Caco-2 (cell line): ENCODE data around the gene GTF3C4. TPM values are rescaled to one million over a fixed set of nuclear protein-coding genes. Genes with fewer than 3 reads are reported as not detected.

Source experiments
- BruUV-seq: library from RNA; stranded (reverse); fragments of 400-500 nt; replicated peaks from 2 replicates; lab custom pipeline; 2021; lab: Mats Ljungman, UMichigan
- CTCF ChIA-PET: fragments of 300-600 bp; sonication (Branson Sonifier 250); formaldehyde crosslinking; loops from one replicate; lab custom pipeline; 2022; ENCODE audit warnings: antibody characterized with exemption; lab: Charles Lee
- POLR2A ChIA-PET: fragments of 300-600 bp; sonication (Branson Sonifier 250); formaldehyde crosslinking; loops from one replicate; lab custom pipeline; 2022; ENCODE audit warnings: antibody characterized with exemption; lab: Charles Lee
- DNase-seq, 2 experiments: peaks; one replicate each; pipeline versions ENCODE4 v3.0.0 to v3.0.0-alpha.2; 2020 to 2022
- H3K27me3 ChIP-seq: replicated peaks from 2 replicates; pipeline ENCODE4 v1.6.0; 2011; ENCODE audit warnings: low read length; ENCODE audit not compliant: control insufficient read depth, insufficient read depth
- H3K36me3 ChIP-seq: 2 replicates; pipeline ENCODE4 v1.5.1; 2011; ENCODE audit warnings: low read length; ENCODE audit not compliant: control insufficient read depth, insufficient read depth
- H3K4me1 ChIP-seq: fragments of 250-450 bp; sonication (Bioruptor Pico); 2 replicates; pipeline ENCODE4 v1.5.1; 2020; ENCODE audit warnings: mild to moderate bottlenecking
- H3K4me3 ChIP-seq: 2 replicates; pipeline ENCODE4 v1.5.1; 2011; ENCODE audit warnings: low read depth, mild to moderate bottlenecking, control low read depth, low read length
- H3K9me3 ChIP-seq: fragments of 250-450 bp; sonication (Bioruptor Pico); 2 replicates; pipeline ENCODE4 v1.5.1; 2020; ENCODE audit warnings: mild to moderate bottlenecking, moderate library complexity
- H3K27ac Mint-ChIP-seq: one replicate; pipeline ENCODE4 v1.8.0; 2022; ENCODE audit warnings: mixed read lengths; ENCODE audit not compliant: unreplicated experiment
- H3K27me3 Mint-ChIP-seq: one replicate; pipeline ENCODE4 v1.8.0; 2022; ENCODE audit warnings: mixed read lengths; ENCODE audit not compliant: insufficient read depth, unreplicated experiment
- H3K36me3 Mint-ChIP-seq: one replicate; pipeline ENCODE4 v1.8.0; 2022; ENCODE audit warnings: mild to moderate bottlenecking, mixed read lengths; ENCODE audit not compliant: insufficient read depth, unreplicated experiment
- H3K4me1 Mint-ChIP-seq: one replicate; pipeline ENCODE4 v1.8.0; 2022; ENCODE audit warnings: low read depth, mixed read lengths; ENCODE audit not compliant: unreplicated experiment
- H3K4me3 Mint-ChIP-seq: one replicate; pipeline ENCODE4 v1.8.0; 2022; ENCODE audit warnings: mild to moderate bottlenecking, moderate library complexity, mixed read lengths; ENCODE audit not compliant: unreplicated experiment
- H3K9me3 Mint-ChIP-seq: one replicate; pipeline ENCODE4 v1.8.0; 2022; ENCODE audit warnings: mixed read lengths; ENCODE audit not compliant: unreplicated experiment
- intact Hi-C: fragments of 100-400 bp; cut with micrococcal nuclease; formaldehyde crosslinking; loops from one replicate; pipeline ENCODE4 v1.10.0; 2022; ENCODE audit not compliant: unreplicated experiment
- total RNA-seq: library from RNA; stranded (reverse); gene quantifications from 2 replicates; pipeline ENCODE4 v1.2.3, GENCODE V29; 2022
- TF ChIP-seq, protein P1 (sequence below), 2 experiments: fragments of 200-600 bp in 1 of 2; IDR thresholded peaks; 1 replicate in 1 of 2; 2 replicates in 1 of 2; pipeline versions ENCODE4 v1.5.1 to v1.8.0; 2011 to 2022; ENCODE audit warnings: antibody characterized with exemption in 1 of 2, control low read depth in 1 of 2, inconsistent platforms in 1 of 2, low read depth in 1 of 2, low read length in 1 of 2, mild to moderate bottlenecking in 1 of 2, moderate library complexity in 1 of 2; ENCODE audit not compliant: insufficient read depth in 1 of 2, severe bottlenecking in 1 of 2, unreplicated experiment in 1 of 2

Gene GTF3C4
- total RNA-seq, 1 experiment from 2014 or later = 23.6 TPM

- CTCF ChIA-PET = no interaction called here
- TF ChIP-seq, protein P1, sequence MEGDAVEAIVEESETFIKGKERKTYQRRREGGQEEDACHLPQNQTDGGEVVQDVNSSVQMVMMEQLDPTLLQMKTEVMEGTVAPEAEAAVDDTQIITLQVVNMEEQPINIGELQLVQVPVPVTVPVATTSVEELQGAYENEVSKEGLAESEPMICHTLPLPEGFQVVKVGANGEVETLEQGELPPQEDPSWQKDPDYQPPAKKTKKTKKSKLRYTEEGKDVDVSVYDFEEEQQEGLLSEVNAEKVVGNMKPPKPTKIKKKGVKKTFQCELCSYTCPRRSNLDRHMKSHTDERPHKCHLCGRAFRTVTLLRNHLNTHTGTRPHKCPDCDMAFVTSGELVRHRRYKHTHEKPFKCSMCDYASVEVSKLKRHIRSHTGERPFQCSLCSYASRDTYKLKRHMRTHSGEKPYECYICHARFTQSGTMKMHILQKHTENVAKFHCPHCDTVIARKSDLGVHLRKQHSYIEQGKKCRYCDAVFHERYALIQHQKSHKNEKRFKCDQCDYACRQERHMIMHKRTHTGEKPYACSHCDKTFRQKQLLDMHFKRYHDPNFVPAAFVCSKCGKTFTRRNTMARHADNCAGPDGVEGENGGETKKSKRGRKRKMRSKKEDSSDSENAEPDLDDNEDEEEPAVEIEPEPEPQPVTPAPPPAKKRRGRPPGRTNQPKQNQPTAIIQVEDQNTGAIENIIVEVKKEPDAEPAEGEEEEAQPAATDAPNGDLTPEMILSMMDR (IDR thresholded peaks at IDR 0.05; ENCODE audit: insufficient read depth in 1 of 2, low read depth in 1 of 2, low read length in 1 of 2, severe bottlenecking in 1 of 2, unreplicated experiment in 1 of 2) = no peak
- no peaks in the 10 kb centered on the region for H3K9me3 Mint-ChIP-seq
- BruUV-seq = no TSS peak
- no peak for DNase-seq
- POLR2A ChIA-PET = no interaction called here
- H3K4me3 Mint-ChIP-seq = no peak overlapping the region
- Histone ChIP-seq H3K9me3 (no peaks in the 10 kb centered on the region), H3K27me3 (no peaks in the 10 kb centered on the region), H3K4me3 (no peak overlapping the region), H3K4me1 (no peaks in the 10 kb centered on the region), H3K36me3 (peaks cover 1% of the 10 kb centered on the region; the same call in 1 of the 2 replicates)
- intact Hi-C loops = no loop called here
- H3K4me1 Mint-ChIP-seq = no peaks in the 10 kb centered on the region
- no peaks in the 10 kb centered on the region for H3K27me3 Mint-ChIP-seq
- H3K36me3 Mint-ChIP-seq = peaks cover 54% of the 10 kb centered on the region
- H3K27ac Mint-ChIP-seq = no peak overlapping the region
Observed at GRCh38 chr9:132628746-132629145, 41.5 kb upstream of the GTF3C4 start.

- Mint-ChIP-seq H3K4me1 (no peaks in the 10 kb centered on the region), H3K4me3 (no peak overlapping the region), H3K27me3 (no peaks in the 10 kb centered on the region), H3K27ac (no peak overlapping the region), H3K36me3 (peaks cover 65% of the 10 kb centered on the region), H3K9me3 (no peaks in the 10 kb centered on the region)
- H3K9me3 ChIP-seq = no peaks in the 10 kb centered on the region
- no peak for DNase-seq
- ChIA-PET POLR2A (no interaction called here), CTCF (no interaction called here)
- H3K36me3 ChIP-seq = peaks cover 1% of the 10 kb centered on the region; the same call in 1 of the 2 replicates
- intact Hi-C loops = no loop called here
- TF ChIP-seq, protein P1 (IDR thresholded peaks at IDR 0.05; ENCODE audit: insufficient read depth in 1 of 2, low read depth in 1 of 2, low read length in 1 of 2, severe bottlenecking in 1 of 2, unreplicated experiment in 1 of 2) = no peak
- H3K4me1 ChIP-seq = no peaks in the 10 kb centered on the region
- H3K4me3 ChIP-seq = no peak overlapping the region
- no peaks in the 10 kb centered on the region for H3K27me3 ChIP-seq
- no TSS peak for BruUV-seq
Observed at GRCh38 chr9:132630116-132630515, 40.1 kb upstream of the GTF3C4 start.

DNA sequence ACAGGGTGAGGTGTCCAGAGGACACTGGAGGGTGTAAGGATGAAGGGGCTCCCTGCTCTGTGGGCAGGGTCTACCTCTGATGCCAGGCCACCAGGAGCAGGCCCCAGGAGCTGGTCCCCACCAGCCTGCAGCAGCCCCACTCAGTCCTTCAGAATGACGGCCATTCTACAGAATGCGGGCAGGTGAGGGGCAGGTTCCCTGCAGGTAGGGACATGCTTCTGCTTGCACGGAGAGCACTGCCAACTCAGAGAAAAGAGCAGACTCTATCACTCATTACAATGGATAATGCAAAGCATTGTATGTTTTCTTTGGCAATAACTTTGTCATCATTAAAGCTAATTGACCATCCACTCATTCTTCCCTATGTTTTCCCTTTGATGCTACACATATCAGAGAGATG, 39.5 kb upstream of the GTF3C4 start:
- TF ChIP-seq, protein P1 (IDR thresholded peaks at IDR 0.05; ENCODE audit: insufficient read depth in 1 of 2, low read depth in 1 of 2, low read length in 1 of 2, severe bottlenecking in 1 of 2, unreplicated experiment in 1 of 2) = no peak
- Mint-ChIP-seq H3K4me1 (no peaks in the 10 kb centered on the region), H3K9me3 (no peaks in the 10 kb centered on the region), H3K4me3 (no peak overlapping the region), H3K36me3 (peaks cover 70% of the 10 kb centered on the region), H3K27ac (no peak overlapping the region), H3K27me3 (no peaks in the 10 kb centered on the region)
- Histone ChIP-seq H3K36me3 (peaks cover 1% of the 10 kb centered on the region; the same call in 1 of the 2 replicates), H3K4me1 (no peaks in the 10 kb centered on the region), H3K4me3 (no peak overlapping the region), H3K27me3 (no peaks in the 10 kb centered on the region), H3K9me3 (no peaks in the 10 kb centered on the region)
- ChIA-PET CTCF (no interaction called here), POLR2A (no interaction called here)
- DNase-seq = no peak
- intact Hi-C loops = no loop called here
- BruUV-seq = no TSS peak
